ENCODE results near the gene CEP68.

GRCh38 chr2:65022189-65022588 is 34.0 kb upstream of the CEP68 start:
- TF ChIP-seq CTCF (IDR thresholded peaks at IDR 0.05) (no peak), EP300 (IDR thresholded peaks at IDR 0.05) (no peak), POLR2A (IDR thresholded peaks at IDR 0.05) (no peak), POLR2AphosphoS5 (IDR thresholded peaks at IDR 0.05) (no peak)
